HG03354 (cell line): Measurements from ENCODE around the gene CHADL.
A peak's percentile ranks its signal among the peaks of the same experiment; 100 is the strongest.
"Not testable (repeated sequence)": the region's sequence is repeated elsewhere in the genome, so short reads cannot be mapped to it uniquely, and the experiment has no call there.

ENCODE experiments used
- ATAC-seq: cut with Tn5 transposase; IDR thresholded peaks from one replicate; pipeline ENCODE4 v1.9.1; 2021; ENCODE audit warnings: mild to moderate bottlenecking; ENCODE audit not compliant: unreplicated experiment, poor library complexity, severe bottlenecking

The CHADL gene

GRCh38 chr22:41197038-41197972, 43.4 kb downstream of the CHADL start:
- ATAC-seq, result peak; percentile 80

GRCh38 chr22:41193829-41194228, 46.9 kb downstream of the CHADL start:
- ATAC-seq, result no peak

- no peak for ATAC-seq
Observed at GRCh38 chr22:41191467-41191866, 49.3 kb downstream of the CHADL start.

GRCh38 chr22:41184679-41185078, 56.1 kb downstream of the CHADL start:
- ATAC-seq, result no peak

GRCh38 chr22:41181349-41182241, 59.1 kb downstream of the CHADL start:
- ATAC-seq, result no peak

GRCh38 chr22:41180926-41181325, 59.8 kb downstream of the CHADL start:
- no peak for ATAC-seq

- not testable (repeated sequence) for ATAC-seq
Observed at GRCh38 chr22:41180362-41180761, 60.4 kb downstream of the CHADL start.
